ENCODE measurements around the gene ATP8B1. TPM values are rescaled to one million over a fixed set of nuclear protein-coding genes. Genes with fewer than 3 reads are reported as not detected.

ATP8B1 gene
- total and polyA plus RNA-seq, 8 donors: 14.4 to 189 (median 53.3) TPM

- no peaks in the 10 kb centered on the region for H3K27me3 ChIP-seq
- DNase-seq: no peak
- no peak overlapping the region for H3K4me3 ChIP-seq
- no peak overlapping the region for H3K27ac ChIP-seq
- no peaks in the 10 kb centered on the region for H3K36me3 ChIP-seq
- WGBS, 5 donors: 81 to 91% (median 88%) methylated on average over 10 of the region's 10 CpGs
- TF ChIP-seq, protein P1, sequence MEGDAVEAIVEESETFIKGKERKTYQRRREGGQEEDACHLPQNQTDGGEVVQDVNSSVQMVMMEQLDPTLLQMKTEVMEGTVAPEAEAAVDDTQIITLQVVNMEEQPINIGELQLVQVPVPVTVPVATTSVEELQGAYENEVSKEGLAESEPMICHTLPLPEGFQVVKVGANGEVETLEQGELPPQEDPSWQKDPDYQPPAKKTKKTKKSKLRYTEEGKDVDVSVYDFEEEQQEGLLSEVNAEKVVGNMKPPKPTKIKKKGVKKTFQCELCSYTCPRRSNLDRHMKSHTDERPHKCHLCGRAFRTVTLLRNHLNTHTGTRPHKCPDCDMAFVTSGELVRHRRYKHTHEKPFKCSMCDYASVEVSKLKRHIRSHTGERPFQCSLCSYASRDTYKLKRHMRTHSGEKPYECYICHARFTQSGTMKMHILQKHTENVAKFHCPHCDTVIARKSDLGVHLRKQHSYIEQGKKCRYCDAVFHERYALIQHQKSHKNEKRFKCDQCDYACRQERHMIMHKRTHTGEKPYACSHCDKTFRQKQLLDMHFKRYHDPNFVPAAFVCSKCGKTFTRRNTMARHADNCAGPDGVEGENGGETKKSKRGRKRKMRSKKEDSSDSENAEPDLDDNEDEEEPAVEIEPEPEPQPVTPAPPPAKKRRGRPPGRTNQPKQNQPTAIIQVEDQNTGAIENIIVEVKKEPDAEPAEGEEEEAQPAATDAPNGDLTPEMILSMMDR (IDR thresholded peaks at IDR 0.05): no peak
- TF ChIP-seq POLR2A (IDR thresholded peaks at IDR 0.05): no peak
- no peak for TF ChIP-seq EP300 (IDR thresholded peaks at IDR 0.05)
- no peak for TF ChIP-seq POLR2AphosphoS5 (IDR thresholded peaks at IDR 0.05)
- intact Hi-C loops (cut with DNase I; ENCODE audit: low total_unique reads): no loop called here
- peaks cover 0 to 15% (median 5%) of the 10 kb centered on the region in 4 donors for H3K4me1 ChIP-seq
- peaks cover 0 to 11% (median 5%) of the 10 kb centered on the region in 4 donors for H3K9me3 ChIP-seq
Measured at GRCh38 chr18:57816208-57816954, 13.3 kb upstream of the ATP8B1 start.

GRCh38 chr18:57814555-57814954 lies 11.4 kb upstream of the ATP8B1 start:
- Histone ChIP-seq H3K36me3 (no peaks in the 10 kb centered on the region), H3K4me1 (peaks cover 0 to 6% (median 2%) of the 10 kb centered on the region in 4 donors), H3K9me3 (peaks cover 0 to 11% (median 5%) of the 10 kb centered on the region in 4 donors), H3K4me3 (no peak overlapping the region), H3K27me3 (no peaks in the 10 kb centered on the region), H3K27ac (no peak overlapping the region)
- TF ChIP-seq, protein P1 (IDR thresholded peaks at IDR 0.05): no peak
- TF ChIP-seq POLR2AphosphoS5 (IDR thresholded peaks at IDR 0.05) (no peak), EP300 (IDR thresholded peaks at IDR 0.05) (no peak), POLR2A (IDR thresholded peaks at IDR 0.05) (no peak)
- WGBS, 5 donors: 90 to 93% (median 91%) methylated on average over 2 of the region's 2 CpGs
- no peak for DNase-seq
- intact Hi-C loops (cut with DNase I; ENCODE audit: low total_unique reads): no loop called here

GRCh38 chr18:57813245-57813644 lies 10.1 kb upstream of the ATP8B1 start:
- peaks cover 0 to 11% (median 5%) of the 10 kb centered on the region in 4 donors for H3K9me3 ChIP-seq
- H3K27ac ChIP-seq: no peak overlapping the region
- TF ChIP-seq, protein P1 (IDR thresholded peaks at IDR 0.05): no peak
- no peak for TF ChIP-seq POLR2AphosphoS5 (IDR thresholded peaks at IDR 0.05)
- TF ChIP-seq EP300 (IDR thresholded peaks at IDR 0.05): no peak
- TF ChIP-seq POLR2A (IDR thresholded peaks at IDR 0.05): no peak
- H3K36me3 ChIP-seq: no peaks in the 10 kb centered on the region
- H3K4me1 ChIP-seq: peaks cover 0 to 14% (median 10%) of the 10 kb centered on the region in 4 donors
- intact Hi-C loops (cut with DNase I; ENCODE audit: low total_unique reads): no loop called here
- no peak overlapping the region for H3K4me3 ChIP-seq
- DNase-seq: no peak
- H3K27me3 ChIP-seq: no peaks in the 10 kb centered on the region

- no peak for DNase-seq
- intact Hi-C loops (cut with DNase I; ENCODE audit: low total_unique reads): no loop called here
- Histone ChIP-seq H3K4me1 (peaks cover 2 to 25% (median 19%) of the 10 kb centered on the region in 4 donors), H3K27ac (no peak overlapping the region), H3K27me3 (no peaks in the 10 kb centered on the region), H3K4me3 (no peak overlapping the region), H3K9me3 (peaks cover 0 to 11% (median 5%) of the 10 kb centered on the region in 4 donors), H3K36me3 (no peaks in the 10 kb centered on the region)
- no peak for TF ChIP-seq POLR2A (IDR thresholded peaks at IDR 0.05)
- TF ChIP-seq EP300 (IDR thresholded peaks at IDR 0.05): no peak
- TF ChIP-seq, protein P1 (IDR thresholded peaks at IDR 0.05): no peak
- no peak for TF ChIP-seq POLR2AphosphoS5 (IDR thresholded peaks at IDR 0.05)
Measured at GRCh38 chr18:57812126-57812477, 9.0 kb upstream of the ATP8B1 start.

Measured in stomach (tissue), 9 donors.